HepG2 (cell line): Measurements from ENCODE around the gene AP1G1. TPM values are rescaled to one million over a fixed set of nuclear protein-coding genes. Genes with fewer than 3 reads are reported as not detected.

Experiments
- ATAC-seq: fragments of 200-7000 bp; cut with Tn5 transposase; 3 replicates; pipeline ENCODE4 v1.9.1; 2020; ENCODE audit warnings: mild to moderate bottlenecking, moderate library complexity
- BruUV-seq: library from RNA; stranded (reverse); fragments of 400-500 nt; replicated peaks from 2 replicates; lab custom pipeline; 2021; lab: Mats Ljungman, UMichigan
- CTCF ChIA-PET: fragments of 300-600 bp; formaldehyde crosslinking; extraction: SDS; loops from one replicate; lab custom pipeline; 2021; ENCODE audit warnings: low total read pairs, inconsistent platforms, low intra/inter-chr PET ratio; lab: Yijun Ruan, JAX
- POLR2A ChIA-PET: fragments of 350-600 bp; sonication (Branson Sonifier 250); formaldehyde crosslinking; loops from one replicate; lab custom pipeline; 2020; ENCODE audit warnings: antibody characterized with exemption, inconsistent platforms; lab: Yijun Ruan, JAX
- DNase-seq: peaks from one replicate; pipeline ENCODE4 v3.0.0-alpha.2; 2015; ENCODE audit warnings: low spot score
- FAIRE-seq: peaks from 3 replicates; lab custom pipeline; 2011; peaks lifted over from hg19 to GRCh38; lab: Jason Lieb, UNC
- H2AFZ ChIP-seq: one replicate; pipeline ENCODE4 v1.6.1; 2011; ENCODE audit warnings: low read length, inconsistent platforms
- H3K27ac ChIP-seq: fragments of 300-600 bp; 3 replicates; pipeline ENCODE4 v1.8.0; 2011; ENCODE audit warnings: mixed run types, mild to moderate bottlenecking, mixed read lengths, low read length, inconsistent platforms; ENCODE audit not compliant: insufficient read depth; ENCODE audit errors: extremely low read length
- H3K27me3 ChIP-seq, 2 experiments: fragments of 200-600 bp in 1 of 2; 2 replicates in 1 of 2; 3 replicates in 1 of 2; pipeline versions ENCODE4 v1.6.0 to v1.8.0; 2011; ENCODE audit warnings: low read length in 2 of 2, mild to moderate bottlenecking in 2 of 2, moderate library complexity in 2 of 2, inconsistent platforms in 1 of 2; ENCODE audit not compliant: insufficient read depth in 2 of 2, control insufficient read depth in 1 of 2
- H3K36me3 ChIP-seq, 2 experiments: fragments of 200-600 bp in 1 of 2; replicated peaks in 1 of 2; 2 replicates in 1 of 2; 3 replicates in 1 of 2; pipeline versions ENCODE4 v1.5.1 to v1.8.0; 2011; ENCODE audit warnings: low read length in 2 of 2, inconsistent platforms in 1 of 2; ENCODE audit not compliant: insufficient read depth in 2 of 2, control insufficient read depth in 1 of 2
- H3K4me1 ChIP-seq: 2 replicates; pipeline ENCODE4 v1.5.1; 2012; ENCODE audit warnings: low read length, inconsistent platforms; ENCODE audit not compliant: insufficient read depth
- H3K4me2 ChIP-seq: 2 replicates; pipeline ENCODE4 v1.6.0; 2011; ENCODE audit warnings: low read depth, low read length, inconsistent platforms
- H3K4me3 ChIP-seq, 3 experiments: fragments of 200-600 bp in 1 of 3; sonication (generic), shearing (Covaris generic) in 1 of 3; replicated peaks in 1 of 3; 2 replicates each; pipeline ENCODE4 v1.5.1; 2011 to 2016; ENCODE audit warnings: low read length in 3 of 3, inconsistent platforms in 2 of 3, low read depth in 2 of 3, mild to moderate bottlenecking in 2 of 3, control low read depth in 1 of 3, mixed read lengths in 1 of 3; ENCODE audit not compliant: insufficient read depth in 1 of 3
- H3K79me2 ChIP-seq: one replicate; pipeline ENCODE4 v1.6.1; 2011; ENCODE audit warnings: low read length, inconsistent platforms; ENCODE audit not compliant: insufficient read depth
- H3K9ac ChIP-seq: 2 replicates; pipeline ENCODE4 v1.6.0; 2011; ENCODE audit warnings: mild to moderate bottlenecking, low read depth, low read length, inconsistent platforms; ENCODE audit not compliant: insufficient read depth
- H3K9me3 ChIP-seq: 2 replicates; pipeline ENCODE4 v1.5.1; 2012; ENCODE audit warnings: mild to moderate bottlenecking, low read length
- H4K20me1 ChIP-seq: 2 replicates; pipeline ENCODE4 v1.6.0; 2011; ENCODE audit warnings: inconsistent platforms, mild to moderate bottlenecking, low read length, moderate library complexity; ENCODE audit not compliant: insufficient read depth
- AHR ChIP-seq: IDR thresholded peaks from 2 replicates; pipeline ENCODE4 v1.6.1; 2018; ENCODE audit warnings: missing genetic modification reagents, missing compliant biosample characterization
- HNF4A ChIP-seq: sonication (generic); formaldehyde crosslinking; IDR thresholded peaks from 2 replicates; pipeline ENCODE4 v1.4.0; 2020; ENCODE audit warnings: missing genetic modification reagents
- NFRKB ChIP-seq: fragments of 450-650 bp; IDR thresholded peaks from 2 replicates; pipeline ENCODE4 v1.6.1; 2017
- ZBTB3 ChIP-seq: sonication (generic); formaldehyde crosslinking; IDR thresholded peaks from 2 replicates; pipeline ENCODE4 v1.4.0; 2020; ENCODE audit warnings: low read depth, mild to moderate bottlenecking, moderate library complexity, missing genetic modification reagents, borderline replicate concordance
- ZBTB34 ChIP-seq: sonication (generic); formaldehyde crosslinking; IDR thresholded peaks from 2 replicates; pipeline ENCODE4 v1.8.0; 2022; ENCODE audit warnings: mild to moderate bottlenecking, missing genetic modification reagents
- ZC3H13 ChIP-seq: sonication (generic); formaldehyde crosslinking; IDR thresholded peaks from 2 replicates; pipeline ENCODE4 v1.8.1; 2023; ENCODE audit warnings: mild to moderate bottlenecking, missing genetic modification reagents, moderate library complexity
- ZNF256 ChIP-seq: sonication (generic); formaldehyde crosslinking; conservative IDR thresholded peaks from 2 replicates; pipeline ENCODE4 v1.4.0; 2020; ENCODE audit warnings: missing genetic modification reagents
- ZNF678 ChIP-seq: sonication (generic); formaldehyde crosslinking; IDR thresholded peaks from 2 replicates; pipeline ENCODE4 v1.4.0; 2020; ENCODE audit warnings: mild to moderate bottlenecking, missing genetic modification reagents
- ZNF782 ChIP-seq: sonication (generic); formaldehyde crosslinking; IDR thresholded peaks from 2 replicates; pipeline ENCODE4 v1.4.0; 2020; ENCODE audit warnings: missing genetic modification reagents, mild to moderate bottlenecking, borderline replicate concordance
- WGBS: methylation state at CpG from one replicate; pipeline ENCODE4 v1.1.6; 2017; ENCODE audit warnings: low lambda C conversion rate; 5-methylcytosine and 5-hydroxymethylcytosine counted together
- in situ Hi-C: cut with HindIII; loops from 2 replicates; pipeline ENCODE4 v1.10.0; 2017; ENCODE audit warnings: low pct_unique_long_range_greater_than_20kb; ENCODE audit not compliant: extremely low pct_ligation_motif_present
- intact Hi-C: fragments of 100-400 bp; cut with micrococcal nuclease; formaldehyde crosslinking; loops from one replicate; pipeline ENCODE4 v1.10.0; 2022; ENCODE audit not compliant: unreplicated experiment
- polyA plus RNA-seq, 8 experiments: library from polyadenylated mRNA; depleted of rRNA in 3 of 8; stranded (reverse) in 7 of 8; unstranded in 1 of 8; fragments of >200 nt; fragmentation: Illumina TruSeq in 4 of 8; extraction: Trizol in 4 of 8; gene quantifications; 2 replicates each; pipeline versions ENCODE4 v1.2.1 to v1.2.3, GENCODE V29; 2011 to 2016; ENCODE audit warnings: low read depth in 4 of 8, missing spikeins in 1 of 8, mixed read lengths in 1 of 8; ENCODE audit not compliant: insufficient read depth in 1 of 8
- total RNA-seq, 5 experiments: library from RNA; depleted of rRNA; stranded (reverse); fragments of >200 nt; fragmentation: Illumina TruSeq; extraction: Trizol; gene quantifications; 2 replicates each; pipeline ENCODE4 v1.2.3, GENCODE V29; 2016; ENCODE audit warnings: low read depth in 1 of 5
- TF ChIP-seq, protein P1 (sequence below): sonication (generic); formaldehyde crosslinking; IDR thresholded peaks from 2 replicates; pipeline ENCODE4 v1.5.0; 2020; ENCODE audit warnings: mild to moderate bottlenecking, missing genetic modification reagents

The AP1G1 gene
- total and polyA plus RNA-seq, 2 of the 13 experiments (the other 11 are each of a cell fraction or from before 2014, with no cell fraction given), result 62.2 to 66.2 TPM

DNA sequence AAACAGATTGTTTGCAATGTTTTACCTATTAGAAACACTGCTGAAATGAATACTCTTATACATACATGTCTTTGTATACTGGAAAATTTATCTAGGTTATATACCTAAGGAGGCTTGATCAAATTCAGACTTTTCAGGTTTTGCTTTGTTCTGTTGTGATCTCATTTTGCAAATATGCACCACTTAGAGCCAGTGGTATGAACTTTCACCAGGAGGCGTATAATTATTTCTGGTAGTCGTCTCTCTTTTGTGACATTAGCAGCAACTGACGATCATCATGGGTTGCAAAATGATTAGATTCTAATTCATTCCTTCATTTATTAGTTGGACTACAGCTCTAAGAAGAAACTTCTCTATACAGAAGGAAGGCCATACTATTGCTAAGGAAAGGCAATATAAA, 26.9 kb downstream of the AP1G1 start (continued):
- TF ChIP-seq ZBTB34, result no peak
- TF ChIP-seq NFRKB, result no peak
- TF ChIP-seq, all 625 proteins: peak for 0

- TF ChIP-seq ZC3H13 (no peak), HNF4A (CRISPR knock-in tag) (no peak), ZNF782 (CRISPR knock-in tag) (no peak), ZNF256 (CRISPR knock-in tag) (no peak), ZBTB3 (CRISPR knock-in tag) (no peak), ZNF678 (CRISPR knock-in tag) (no peak), AHR (CRISPR knock-in tag) (no peak)
- TF ChIP-seq, protein P1, sequence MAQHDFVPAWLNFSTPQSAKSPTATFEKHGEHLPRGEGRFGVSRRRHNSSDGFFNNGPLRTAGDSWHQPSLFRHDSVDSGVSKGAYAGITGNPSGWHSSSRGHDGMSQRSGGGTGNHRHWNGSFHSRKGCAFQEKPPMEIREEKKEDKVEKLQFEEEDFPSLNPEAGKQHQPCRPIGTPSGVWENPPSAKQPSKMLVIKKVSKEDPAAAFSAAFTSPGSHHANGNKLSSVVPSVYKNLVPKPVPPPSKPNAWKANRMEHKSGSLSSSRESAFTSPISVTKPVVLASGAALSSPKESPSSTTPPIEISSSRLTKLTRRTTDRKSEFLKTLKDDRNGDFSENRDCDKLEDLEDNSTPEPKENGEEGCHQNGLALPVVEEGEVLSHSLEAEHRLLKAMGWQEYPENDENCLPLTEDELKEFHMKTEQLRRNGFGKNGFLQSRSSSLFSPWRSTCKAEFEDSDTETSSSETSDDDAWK (CRISPR knock-in tag), result no peak
- TF ChIP-seq, all 625 proteins: peak for 0
- intact Hi-C loops (no loop called here), in situ Hi-C loops (no loop called here)
- Histone ChIP-seq H3K27me3 (no peaks in the 10 kb centered on the region), H2AFZ (no peak overlapping the region), H3K79me2 (peaks cover 56% of the 10 kb centered on the region), H3K4me3 (no peak overlapping the region), H4K20me1 (peaks cover 10% of the 10 kb centered on the region), H3K36me3 (peaks cover 13 to 60% of the 10 kb centered on the region in 2 experiments; a peak in 4 of 5 replicates), H3K4me2 (no peak overlapping the region), H3K9ac (no peak overlapping the region), H3K9me3 (no peaks in the 10 kb centered on the region), H3K27ac (no peak overlapping the region), H3K4me1 (peaks cover 6% of the 10 kb centered on the region; the same call in 1 of the 2 replicates)
- DNase-seq (no peak), FAIRE-seq (no peak), ATAC-seq (no peak; the same call in 2 of the 3 replicates)
- WGBS, result 97% methylated on average over 6 of the region's 6 CpGs
- BruUV-seq, result no TSS peak
- ChIA-PET CTCF (no interaction called here), POLR2A (no interaction called here)
Measured at GRCh38 chr16:71780521-71781089, 28.0 kb downstream of the AP1G1 start.
